ENCODE measurements around the gene AGRP.

DNA sequence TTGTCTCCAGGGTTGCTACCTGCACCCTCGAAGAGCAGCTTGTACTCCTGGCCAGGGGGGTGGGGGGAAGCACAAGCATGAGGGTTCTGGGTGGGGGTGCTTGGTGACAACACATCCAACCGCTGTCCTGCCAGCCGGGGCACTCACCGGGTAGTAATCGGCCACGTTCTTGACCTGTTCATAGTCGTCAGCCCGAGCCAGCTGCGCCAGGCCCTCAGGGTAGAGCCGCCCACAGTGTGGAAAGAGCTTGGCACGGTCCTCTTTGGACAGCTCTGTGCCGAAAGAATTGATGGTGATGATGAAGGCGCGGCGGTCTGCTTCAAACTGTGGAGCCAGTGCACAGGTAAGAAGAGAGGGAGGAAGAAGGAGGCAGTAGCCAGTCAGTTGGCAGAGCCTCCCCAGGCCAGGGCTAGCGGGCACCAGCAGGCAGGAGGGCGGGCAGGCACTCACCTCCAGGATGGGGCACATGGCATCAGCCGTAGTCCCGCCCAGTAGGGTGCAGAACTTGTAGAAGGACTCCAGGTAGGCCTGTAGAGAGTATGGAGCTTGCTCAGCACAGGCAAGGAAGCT, 44.4 kb downstream of the AGRP start:
- TF ChIP-seq POLR2A (IDR thresholded peaks at IDR 0.05) (no peak), EP300 (IDR thresholded peaks at IDR 0.05) (no peak), POLR2AphosphoS5 (IDR thresholded peaks at IDR 0.05) (no peak)
- TF ChIP-seq, protein P1, sequence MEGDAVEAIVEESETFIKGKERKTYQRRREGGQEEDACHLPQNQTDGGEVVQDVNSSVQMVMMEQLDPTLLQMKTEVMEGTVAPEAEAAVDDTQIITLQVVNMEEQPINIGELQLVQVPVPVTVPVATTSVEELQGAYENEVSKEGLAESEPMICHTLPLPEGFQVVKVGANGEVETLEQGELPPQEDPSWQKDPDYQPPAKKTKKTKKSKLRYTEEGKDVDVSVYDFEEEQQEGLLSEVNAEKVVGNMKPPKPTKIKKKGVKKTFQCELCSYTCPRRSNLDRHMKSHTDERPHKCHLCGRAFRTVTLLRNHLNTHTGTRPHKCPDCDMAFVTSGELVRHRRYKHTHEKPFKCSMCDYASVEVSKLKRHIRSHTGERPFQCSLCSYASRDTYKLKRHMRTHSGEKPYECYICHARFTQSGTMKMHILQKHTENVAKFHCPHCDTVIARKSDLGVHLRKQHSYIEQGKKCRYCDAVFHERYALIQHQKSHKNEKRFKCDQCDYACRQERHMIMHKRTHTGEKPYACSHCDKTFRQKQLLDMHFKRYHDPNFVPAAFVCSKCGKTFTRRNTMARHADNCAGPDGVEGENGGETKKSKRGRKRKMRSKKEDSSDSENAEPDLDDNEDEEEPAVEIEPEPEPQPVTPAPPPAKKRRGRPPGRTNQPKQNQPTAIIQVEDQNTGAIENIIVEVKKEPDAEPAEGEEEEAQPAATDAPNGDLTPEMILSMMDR (IDR thresholded peaks at IDR 0.05): no peak
